SK-N-SH (cell line): Measurements from ENCODE around the gene TGFB1I1. TPM values are rescaled to one million over a fixed set of nuclear protein-coding genes. Genes with fewer than 3 reads are reported as not detected.

ENCODE experiments used
- CTCF ChIA-PET: fragments of 300-600, 350-600 bp; formaldehyde crosslinking; extraction: SDS; loops from one replicate; lab custom pipeline; 2021; lab: Yijun Ruan, JAX
- POLR2A ChIA-PET: fragments of 350-600 bp; sonication (Branson Sonifier 250); formaldehyde crosslinking; extraction: SDS; loops from one replicate; lab custom pipeline; 2020; ENCODE audit warnings: antibody characterized with exemption, inconsistent platforms; lab: Yijun Ruan, JAX
- DNase-seq: peaks from one replicate; pipeline ENCODE4 v3.0.0; 2012
- H2AFZ ChIP-seq: fragments of 200-600 bp; sonication (generic); 2 replicates; pipeline ENCODE4 v1.8.1; 2016; ENCODE audit warnings: antibody characterized with exemption, mild to moderate bottlenecking, low read depth
- H3F3A ChIP-seq: fragments of 200-600 bp; sonication (generic); replicated peaks from 2 replicates; pipeline ENCODE3; 2016; ENCODE audit warnings: antibody characterized with exemption, mild to moderate bottlenecking; ENCODE audit not compliant: insufficient read depth
- H3K27ac ChIP-seq, 2 experiments: fragments of 200-500 bp in 1 of 2; fragments of 200-600 bp in 1 of 2; sonication (Bioruptor generic) in 1 of 2; sonication (generic), shearing (Covaris generic) in 1 of 2; 2 replicates each; pipeline versions ENCODE4 v1.5.1 to v1.6.1; 2014 to 2016; ENCODE audit warnings: low read depth in 2 of 2, inconsistent platforms in 1 of 2, low read length in 1 of 2, mild to moderate bottlenecking in 1 of 2, mixed read lengths in 1 of 2
- H3K27me3 ChIP-seq: fragments of 200-600 bp; sonication (generic), shearing (Covaris generic); 2 replicates; pipeline ENCODE4 v1.6.1; 2016; ENCODE audit warnings: mixed run types; ENCODE audit not compliant: insufficient read depth
- H3K36me3 ChIP-seq, 2 experiments: fragments of 200-500 bp in 1 of 2; fragments of 200-600 bp in 1 of 2; sonication (Bioruptor generic) in 1 of 2; sonication (generic) in 1 of 2; replicated peaks in 1 of 2; 2 replicates each; pipeline versions ENCODE3 to v1.5.1; 2014 to 2016; ENCODE audit warnings: low read length in 1 of 2, mild to moderate bottlenecking in 1 of 2; ENCODE audit not compliant: insufficient read depth in 2 of 2, control insufficient read depth in 1 of 2
- H3K4me1 ChIP-seq, 2 experiments: fragments of 200-500 bp in 1 of 2; fragments of 200-600 bp in 1 of 2; sonication (Bioruptor generic) in 1 of 2; sonication (generic), shearing (Covaris generic) in 1 of 2; 2 replicates each; pipeline versions ENCODE4 v1.5.1 to v1.6.1; 2014 to 2016; ENCODE audit warnings: low read depth in 1 of 2, low read length in 1 of 2, mixed run types in 1 of 2; ENCODE audit not compliant: insufficient read depth in 2 of 2, control insufficient read depth in 1 of 2
- H3K4me2 ChIP-seq: fragments of 200-600 bp; sonication (generic), shearing (Covaris generic); 2 replicates; pipeline ENCODE4 v1.6.1; 2017; ENCODE audit warnings: mixed run types
- H3K4me3 ChIP-seq, 2 experiments: fragments of 200-500 bp in 1 of 2; fragments of 200-600 bp in 1 of 2; sonication (Bioruptor generic) in 1 of 2; sonication (generic), shearing (Covaris generic) in 1 of 2; 2 replicates each; pipeline versions ENCODE4 v1.5.1 to v1.8.1; 2014 to 2016; ENCODE audit warnings: low read depth in 2 of 2, inconsistent platforms in 1 of 2, low read length in 1 of 2, mild to moderate bottlenecking in 1 of 2, mixed read lengths in 1 of 2, moderate library complexity in 1 of 2
- H3K79me2 ChIP-seq: fragments of 200-600 bp; sonication (generic); 2 replicates; pipeline ENCODE4 v1.8.1; 2017; ENCODE audit warnings: mild to moderate bottlenecking; ENCODE audit not compliant: insufficient read depth
- H3K9ac ChIP-seq: fragments of 200-600 bp; sonication (generic); 2 replicates; pipeline ENCODE4 v1.6.1; 2017; ENCODE audit warnings: mixed run types
- H3K9me2 ChIP-seq: fragments of 200-600 bp; sonication (generic); 2 replicates; pipeline ENCODE4 v1.6.1; 2017; ENCODE audit warnings: mixed run types
- H3K9me3 ChIP-seq: fragments of 200-600 bp; sonication (generic); 2 replicates; pipeline ENCODE4 v1.6.1; 2017; ENCODE audit warnings: mixed run types, mild to moderate bottlenecking, moderate library complexity
- H4K20me1 ChIP-seq: fragments of 200-600 bp; sonication (generic); 2 replicates; pipeline ENCODE4 v1.6.1; 2017; ENCODE audit warnings: mild to moderate bottlenecking, mixed run types; ENCODE audit not compliant: insufficient read depth
- CHD2 ChIP-seq: fragments of 150-350 bp; IDR thresholded peaks from 2 replicates; pipeline ENCODE4 v1.6.1; 2018; ENCODE audit warnings: low read length; ENCODE audit not compliant: partially characterized antibody
- CTCF ChIP-seq: fragments of 200-600 bp; sonication (generic); IDR thresholded peaks from 2 replicates; pipeline ENCODE4 v1.6.1; 2017; ENCODE audit warnings: antibody characterized with exemption, mild to moderate bottlenecking, moderate library complexity
- ELF1 ChIP-seq: IDR thresholded peaks from 2 replicates; pipeline ENCODE4 v1.4.0; 2012
- EP300 ChIP-seq, 2 experiments: IDR thresholded peaks; 2 replicates each; pipeline versions ENCODE4 v1.4.0 to v1.6.1; 2012; ENCODE audit warnings: borderline replicate concordance in 1 of 2, low read depth in 1 of 2, low read length in 1 of 2
- EZH2phosphoT487 ChIP-seq: fragments of 200-600 bp; sonication (generic); IDR thresholded peaks from 2 replicates; pipeline ENCODE4 v1.6.1; 2017; ENCODE audit warnings: low read depth, mixed run types, mild to moderate bottlenecking, antibody characterized with exemption, moderate library complexity, borderline replicate concordance
- FOXJ3 ChIP-seq: sonication (generic); formaldehyde crosslinking; IDR thresholded peaks from 2 replicates; pipeline ENCODE4 v1.5.1; 2020; ENCODE audit warnings: mild to moderate bottlenecking, missing genetic modification reagents
- FOXM1 ChIP-seq: IDR thresholded peaks from 2 replicates; pipeline ENCODE4 v1.4.0; 2012; ENCODE audit warnings: low read depth, mild to moderate bottlenecking
- GABPA ChIP-seq: IDR thresholded peaks from 2 replicates; pipeline ENCODE4 v1.4.0; 2012; ENCODE audit warnings: low read depth, mild to moderate bottlenecking
- IRF3 ChIP-seq: fragments of 150-350 bp; IDR thresholded peaks from 2 replicates; pipeline ENCODE4 v1.6.1; 2016; ENCODE audit warnings: mild to moderate bottlenecking, low read depth, low read length
- MAX ChIP-seq: IDR thresholded peaks from 2 replicates; pipeline ENCODE4 v1.4.0; 2012; ENCODE audit warnings: low read depth
- MEF2A ChIP-seq: IDR thresholded peaks from 2 replicates; pipeline ENCODE4 v1.4.0; 2012; ENCODE audit warnings: low read depth, borderline replicate concordance
- MXI1 ChIP-seq: IDR thresholded peaks from 2 replicates; pipeline ENCODE4 v1.6.1; 2012; ENCODE audit warnings: mild to moderate bottlenecking, low read depth, low read length, improper control_type of control experiment
- NFIC ChIP-seq: IDR thresholded peaks from 2 replicates; pipeline ENCODE4 v1.4.0; 2012; ENCODE audit warnings: borderline replicate concordance
- PBX3 ChIP-seq: IDR thresholded peaks from 2 replicates; pipeline ENCODE4; 2012
- RAD21 ChIP-seq: IDR thresholded peaks from 2 replicates; pipeline ENCODE4 v1.6.1; 2012; ENCODE audit warnings: mild to moderate bottlenecking, low read length
- RXRA ChIP-seq: IDR thresholded peaks from 2 replicates; pipeline ENCODE4 v1.4.0; 2012; ENCODE audit warnings: low read depth, mild to moderate bottlenecking, borderline replicate concordance
- SMC3 ChIP-seq: IDR thresholded peaks from 2 replicates; pipeline ENCODE4 v1.6.1; 2012; ENCODE audit warnings: low read depth, low read length, improper control_type of control experiment
- TAF1 ChIP-seq: IDR thresholded peaks from 2 replicates; pipeline ENCODE4 v1.6.1; 2012; ENCODE audit warnings: low read depth, mild to moderate bottlenecking, low read length, moderate library complexity, borderline replicate concordance
- TCF12 ChIP-seq: IDR thresholded peaks from 2 replicates; pipeline ENCODE4 v1.4.0; 2012
- USF1 ChIP-seq: IDR thresholded peaks from 2 replicates; pipeline ENCODE4 v1.4.0; 2012; ENCODE audit warnings: low read depth, borderline replicate concordance
- YY1 ChIP-seq: IDR thresholded peaks from 2 replicates; pipeline ENCODE4 v1.4.0; 2012; ENCODE audit warnings: low read depth, mild to moderate bottlenecking
- WGBS: methylation state at CpG from one replicate; pipeline ENCODE4 v1.1.6; 2017; ENCODE audit warnings: low lambda C conversion rate; 5-methylcytosine and 5-hydroxymethylcytosine counted together
- polyA plus RNA-seq, 3 experiments: library from polyadenylated mRNA; depleted of rRNA; stranded (reverse); fragments of >200 nt; gene quantifications; 2 replicates each; pipeline ENCODE4 v1.2.3, GENCODE V29; 2012

The TGFB1I1 gene
- polyA plus RNA-seq, 1 of the 3 experiments (the other 2 are of a cell fraction) = 29.7 TPM

- Histone ChIP-seq H3K36me3 (no peaks in the 10 kb centered on the region), H3K4me1 (peaks cover 0 to 6% of the 10 kb centered on the region in 2 experiments; a peak in 3 of 4 replicates), H3K4me3 (no peak overlapping the region; a peak in 1 of 4 replicates), H3K9ac (no peak overlapping the region), H2AFZ (no peak overlapping the region), H3K4me2 (0 out of 2 replicates have a peak overlapping the region, but pooled peaks have one; percentile 20), H3K79me2 (peaks cover 10% of the 10 kb centered on the region), H3K9me3 (no peaks in the 10 kb centered on the region), H3F3A (peaks cover 3% of the 10 kb centered on the region), H4K20me1 (no peaks in the 10 kb centered on the region), H3K27ac (peak overlapping the region in 1 of 2 experiments; percentile 53; a peak in 1 of 4 replicates), H3K27me3 (peaks cover 19% of the 10 kb centered on the region; the same call in 1 of the 2 replicates), H3K9me2 (no peaks in the 10 kb centered on the region)
- DNase-seq = no peak
- ChIA-PET POLR2A (no interaction called here), CTCF (no interaction called here)
- TF ChIP-seq GABPA (no peak), MAX (no peak), MEF2A (no peak), FOXM1 (no peak), NFIC (no peak), FOXJ3 (CRISPR knock-in tag) (no peak), USF1 (no peak), RXRA (no peak), ELF1 (no peak), IRF3 (no peak), MXI1 (no peak), PBX3 (no peak), RAD21 (no peak), TAF1 (no peak)
Observed at GRCh38 chr16:31513884-31514283, 41.9 kb downstream of the TGFB1I1 start.

GRCh38 chr16:31517800-31518402 is 45.9 kb downstream of the TGFB1I1 start:
- H3K9me3 ChIP-seq = no peaks in the 10 kb centered on the region
- H3F3A ChIP-seq = no peaks in the 10 kb centered on the region
- DNase-seq = no peak
- H3K36me3 ChIP-seq = no peaks in the 10 kb centered on the region
- no peak overlapping the region for H3K9ac ChIP-seq
- H2AFZ ChIP-seq = no peak overlapping the region
- no peaks in the 10 kb centered on the region for H3K9me2 ChIP-seq
- ChIA-PET CTCF (no interaction called here), POLR2A (no interaction called here)
- no peaks in the 10 kb centered on the region for H4K20me1 ChIP-seq
- WGBS = 4% methylated on average over 4 of the region's 4 CpGs
- no peaks in the 10 kb centered on the region for H3K79me2 ChIP-seq
- no peak overlapping the region for H3K27ac ChIP-seq
- H3K27me3 ChIP-seq = peaks cover 41% of the 10 kb centered on the region; the same call in 1 of the 2 replicates
- H3K4me1 ChIP-seq = no peaks in the 10 kb centered on the region; a peak in 1 of 4 replicates
- H3K4me2 ChIP-seq = no peak overlapping the region
- no peak overlapping the region for H3K4me3 ChIP-seq
- TF ChIP-seq EP300 (IDR thresholded peaks at IDR 0.05; ENCODE audit: borderline replicate concordance in 1 of 2, low read depth in 1 of 2, low read length in 1 of 2) (no peak), MEF2A (no peak), CHD2 (no peak), EZH2phosphoT487 (no peak), RXRA (no peak), USF1 (no peak), FOXM1 (no peak), NFIC (no peak), TCF12 (no peak), CTCF (no peak), YY1 (no peak), IRF3 (no peak), SMC3 (no peak)
